HL-60 (cell line): ENCODE results near the gene RCC1.

Source experiments
- CTCF ChIP-seq: IDR thresholded peaks from one replicate; pipeline ENCODE4 v1.5.1; 2011; ENCODE audit warnings: low read length, control low read depth, inconsistent platforms; ENCODE audit not compliant: insufficient read depth
- POLR2AphosphoS5 ChIP-seq: IDR thresholded peaks from 2 replicates; pipeline ENCODE4 v1.6.1; 2012; ENCODE audit warnings: low read depth

GRCh38 chr1:28456078-28456477, 49.8 kb upstream of the RCC1 start:
- TF ChIP-seq CTCF = no peak
- no peak for TF ChIP-seq POLR2AphosphoS5
